Measurements from ENCODE around the gene COL7A1. TPM values are rescaled to one million over a fixed set of nuclear protein-coding genes. Genes with fewer than 3 reads are reported as not detected.

Gene COL7A1
- total RNA-seq, 4 donors from 2014 or later, result 0.31 to 2.2 (median 1.9) TPM

DNA sequence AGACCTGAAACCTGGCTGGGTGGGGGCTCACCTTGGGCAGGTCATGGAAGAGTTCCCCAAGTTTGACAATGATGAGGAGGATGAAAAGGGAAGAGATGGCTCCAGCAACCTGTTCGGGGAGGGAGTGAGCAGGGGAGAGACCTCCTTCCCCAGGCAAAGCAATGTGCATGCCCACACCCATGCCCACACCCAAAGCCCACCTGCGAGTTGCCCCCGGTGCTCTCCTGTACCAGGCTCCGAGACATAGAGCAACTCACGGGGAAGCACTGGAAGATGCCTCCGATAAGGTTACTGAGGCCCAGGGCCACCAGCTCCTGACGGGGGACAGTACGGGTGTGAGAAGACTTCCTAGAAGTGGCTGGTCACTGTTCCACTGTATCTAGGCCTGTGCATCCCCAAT lies 35.3 kb upstream of the COL7A1 start:
- no peak for ATAC-seq (ENCODE audit: low FRiP score)
- DNase-seq (ENCODE audit: low spot score), result no peak
- TF ChIP-seq, protein P1, sequence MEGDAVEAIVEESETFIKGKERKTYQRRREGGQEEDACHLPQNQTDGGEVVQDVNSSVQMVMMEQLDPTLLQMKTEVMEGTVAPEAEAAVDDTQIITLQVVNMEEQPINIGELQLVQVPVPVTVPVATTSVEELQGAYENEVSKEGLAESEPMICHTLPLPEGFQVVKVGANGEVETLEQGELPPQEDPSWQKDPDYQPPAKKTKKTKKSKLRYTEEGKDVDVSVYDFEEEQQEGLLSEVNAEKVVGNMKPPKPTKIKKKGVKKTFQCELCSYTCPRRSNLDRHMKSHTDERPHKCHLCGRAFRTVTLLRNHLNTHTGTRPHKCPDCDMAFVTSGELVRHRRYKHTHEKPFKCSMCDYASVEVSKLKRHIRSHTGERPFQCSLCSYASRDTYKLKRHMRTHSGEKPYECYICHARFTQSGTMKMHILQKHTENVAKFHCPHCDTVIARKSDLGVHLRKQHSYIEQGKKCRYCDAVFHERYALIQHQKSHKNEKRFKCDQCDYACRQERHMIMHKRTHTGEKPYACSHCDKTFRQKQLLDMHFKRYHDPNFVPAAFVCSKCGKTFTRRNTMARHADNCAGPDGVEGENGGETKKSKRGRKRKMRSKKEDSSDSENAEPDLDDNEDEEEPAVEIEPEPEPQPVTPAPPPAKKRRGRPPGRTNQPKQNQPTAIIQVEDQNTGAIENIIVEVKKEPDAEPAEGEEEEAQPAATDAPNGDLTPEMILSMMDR (IDR thresholded peaks at IDR 0.05), result no peak

DNA sequence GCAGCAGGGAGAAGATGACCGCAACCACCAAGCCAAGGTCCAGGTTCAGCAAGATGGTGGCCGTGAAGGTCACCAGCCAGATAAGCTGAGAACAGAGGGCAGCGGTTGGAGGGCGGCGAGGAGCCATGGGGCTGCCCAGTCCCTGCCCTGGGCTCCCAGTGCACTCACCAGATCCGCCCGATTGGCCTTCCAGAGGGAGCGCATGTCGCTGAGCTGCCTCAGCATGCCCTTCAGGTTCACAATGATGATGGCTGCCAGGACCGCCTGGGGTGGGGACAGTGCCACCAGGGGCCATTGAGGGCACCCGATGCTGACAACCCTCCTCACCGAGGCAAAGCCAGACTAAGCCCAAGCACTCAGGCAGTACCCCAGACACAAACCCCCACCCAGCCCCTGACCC lies 34.8 kb upstream of the COL7A1 start:
- no peak for DNase-seq (ENCODE audit: low spot score)
- no peak for ATAC-seq (ENCODE audit: low FRiP score)
- TF ChIP-seq, protein P1 (IDR thresholded peaks at IDR 0.05), result no peak

DNA sequence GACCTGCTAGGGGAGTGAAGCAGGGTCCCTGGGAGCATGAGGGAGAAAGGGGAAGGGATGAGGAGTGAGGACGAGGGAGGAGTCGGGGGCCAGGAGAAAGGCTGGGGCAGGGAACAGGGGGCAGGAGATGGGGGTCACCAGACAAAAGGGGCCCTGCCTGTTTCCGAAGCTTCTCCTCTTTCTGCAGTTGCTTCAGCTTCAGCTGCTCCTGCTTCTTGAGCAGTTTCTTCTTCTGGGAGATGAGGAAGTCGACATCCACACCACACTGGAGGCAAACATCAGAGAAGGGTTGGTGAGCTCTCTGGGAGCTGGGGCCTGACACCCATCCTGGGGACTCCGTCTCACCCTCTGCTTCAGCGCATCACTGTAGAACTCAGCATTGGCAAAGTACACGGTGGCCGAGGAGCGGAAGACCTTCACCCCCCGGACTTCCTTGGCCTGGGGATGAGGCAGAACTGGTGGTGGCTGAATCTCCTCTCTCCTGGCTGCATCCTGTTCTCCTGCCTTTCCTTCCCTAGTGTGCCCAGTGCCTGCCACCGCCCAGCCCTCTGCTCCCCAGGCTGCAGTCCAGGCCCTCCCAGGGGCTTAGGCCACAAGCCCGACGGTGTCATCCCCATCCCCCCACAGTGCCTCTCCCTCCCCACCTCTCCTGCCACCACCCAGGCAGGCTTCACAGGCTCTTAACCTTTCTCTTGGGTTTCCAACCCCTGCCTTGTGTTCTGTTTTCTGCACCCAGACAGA lies 33.3 kb upstream of the COL7A1 start:
- DNase-seq (ENCODE audit: low spot score) (no peak), ATAC-seq (ENCODE audit: low FRiP score) (no peak)
- TF ChIP-seq, protein P1 (IDR thresholded peaks at IDR 0.05), result no peak

DNA sequence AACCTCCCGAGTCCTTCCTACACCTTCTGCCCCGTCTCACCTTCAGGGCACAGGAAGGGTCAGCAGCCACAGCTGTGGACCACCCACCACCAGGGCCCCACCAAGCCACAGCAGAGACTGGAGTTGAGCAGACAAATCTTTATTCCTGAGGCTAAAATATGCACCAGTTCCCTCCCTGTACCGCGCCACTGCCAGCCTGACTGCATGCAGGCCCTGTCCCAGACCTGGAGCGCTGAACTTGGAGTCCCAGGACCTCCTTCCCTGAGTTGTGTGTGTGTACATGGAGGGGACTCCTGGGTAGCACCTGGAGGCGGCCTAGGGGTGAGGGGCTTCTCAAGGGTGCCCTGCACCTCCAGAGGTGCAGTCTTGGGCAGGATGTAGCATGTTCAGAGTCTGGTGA lies 30.5 kb upstream of the COL7A1 start:
- no peak for DNase-seq (ENCODE audit: low spot score)
- no peak for ATAC-seq (ENCODE audit: low FRiP score)
- TF ChIP-seq, protein P1 (IDR thresholded peaks at IDR 0.05), result no peak

DNA sequence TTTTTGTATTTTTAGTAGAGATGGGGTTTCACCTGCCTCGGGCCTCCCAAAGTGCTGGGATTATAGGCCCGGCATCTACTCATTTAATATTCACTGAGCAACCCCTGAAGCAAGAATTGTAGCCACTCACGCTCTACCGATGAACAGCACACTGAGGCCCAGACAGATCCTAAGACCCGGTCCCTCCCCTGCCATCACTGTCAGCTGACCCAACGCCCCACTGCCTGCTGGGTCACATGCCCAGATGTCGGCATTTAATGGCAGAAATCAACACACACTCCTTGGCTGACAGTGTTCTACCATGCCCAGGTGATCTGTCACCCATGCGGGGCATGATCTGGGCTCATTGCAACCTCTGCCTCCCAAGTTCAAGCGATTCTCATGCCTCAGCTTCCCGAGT lies 29.6 kb upstream of the COL7A1 start:
- TF ChIP-seq, protein P1 (IDR thresholded peaks at IDR 0.05), result no peak
- DNase-seq (ENCODE audit: low spot score) (no peak), ATAC-seq (ENCODE audit: low FRiP score) (no peak)

DNA sequence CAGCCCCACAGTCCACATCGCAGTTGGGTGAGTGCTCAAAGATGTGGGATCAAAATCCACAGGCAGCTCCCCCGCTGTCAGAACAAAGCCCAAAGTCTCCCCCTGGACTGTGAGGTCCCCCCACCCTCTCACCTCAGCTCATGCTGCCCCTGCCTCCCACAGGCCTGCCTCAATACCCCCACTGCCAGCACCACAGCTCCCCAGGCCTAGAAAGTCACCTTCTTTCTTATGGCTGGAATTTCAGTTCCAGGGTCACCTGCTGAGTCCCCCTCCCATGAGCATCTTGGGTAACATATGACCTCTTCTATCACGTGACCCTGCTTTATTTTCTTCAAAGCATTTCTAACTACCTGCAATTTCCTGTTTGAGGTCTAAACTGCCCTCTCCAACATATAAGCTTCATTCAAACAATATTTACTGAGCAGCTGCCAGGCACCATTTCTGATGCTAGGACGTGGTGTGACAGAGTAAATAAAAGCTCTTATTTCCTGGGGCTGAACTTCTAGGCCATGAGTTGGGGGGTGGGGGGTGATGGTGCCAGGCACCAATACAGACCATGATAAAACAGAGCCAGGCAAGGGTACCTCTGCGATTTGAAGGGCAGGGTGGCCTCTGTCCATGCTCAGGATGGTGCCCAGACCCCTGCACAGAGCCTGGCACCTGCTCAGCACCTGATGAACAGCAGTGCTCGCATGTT lies 28.9 kb upstream of the COL7A1 start:
- ATAC-seq (ENCODE audit: low FRiP score), result no peak
- DNase-seq (ENCODE audit: low spot score), result no peak
- TF ChIP-seq, protein P1 (IDR thresholded peaks at IDR 0.05), result no peak

DNA sequence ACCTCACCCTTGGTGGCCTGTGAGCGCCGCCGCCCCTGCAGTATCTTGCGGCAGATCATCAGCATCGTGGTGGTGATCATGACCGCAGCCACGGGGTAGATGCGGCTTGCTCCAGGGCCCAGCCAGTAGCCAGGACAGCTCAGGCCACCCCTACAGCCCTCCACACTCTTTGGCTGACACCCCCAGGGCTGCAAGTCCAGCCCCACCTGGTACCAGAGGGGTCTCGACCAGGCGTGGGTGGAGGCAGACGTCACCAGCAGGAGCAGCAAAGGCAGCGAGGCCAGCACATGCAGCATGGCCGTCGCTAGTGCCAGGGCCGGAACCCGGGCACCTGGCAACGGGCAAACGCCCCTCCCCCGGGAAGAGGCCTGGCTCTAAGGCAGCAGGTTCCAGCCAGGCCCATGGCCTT lies 26.3 kb upstream of the COL7A1 start, which contains the start of gene TMEM89:
Gene TMEM89 (minus strand): TSS at position 309 of the 409 bp plus-strand sequence. CDS start 13 bp downstream, at position 296.
- no peak for DNase-seq (ENCODE audit: low spot score)
- no peak for ATAC-seq (ENCODE audit: low FRiP score)
- TF ChIP-seq, protein P1 (IDR thresholded peaks at IDR 0.05), result no peak

All from omental fat pad (tissue), 4 donors.